ENCODE measurements around the gene TFR2.

Gene TFR2

DNA sequence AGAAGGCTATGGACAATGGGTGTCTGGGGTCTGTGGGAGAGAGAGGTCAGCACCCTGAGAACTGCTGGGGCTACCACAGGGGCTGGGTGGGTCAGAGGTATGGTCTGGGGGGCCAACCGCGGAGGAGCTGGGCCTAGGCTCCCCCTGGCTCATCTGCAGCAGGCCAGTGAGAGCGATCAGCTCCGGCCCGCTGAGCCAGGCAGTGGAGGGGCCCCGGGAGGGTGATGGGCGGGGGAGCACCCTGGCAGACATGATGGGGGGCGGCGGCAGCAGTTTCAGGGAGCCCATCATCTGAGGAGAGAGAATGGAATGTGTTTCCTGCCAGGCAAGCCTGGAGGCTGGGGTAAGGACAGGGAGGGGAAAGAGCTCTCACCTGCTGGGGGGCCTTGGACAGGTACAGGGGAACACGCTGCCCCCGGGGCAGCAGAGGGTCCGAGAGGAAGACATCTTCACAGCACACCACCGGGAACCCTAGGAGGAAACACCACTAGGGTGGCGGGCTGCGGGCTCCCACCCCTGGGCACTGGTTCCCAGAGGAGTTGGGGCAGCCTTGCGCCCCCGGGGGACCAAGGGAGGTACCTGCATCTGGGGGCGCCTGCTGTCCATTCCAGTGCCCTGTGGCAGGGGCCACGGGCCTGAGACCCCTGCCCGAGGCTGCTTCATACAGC, 68.9 kb downstream of the TFR2 start:
- DNase-seq (ENCODE audit: low read depth): no peak

DNA sequence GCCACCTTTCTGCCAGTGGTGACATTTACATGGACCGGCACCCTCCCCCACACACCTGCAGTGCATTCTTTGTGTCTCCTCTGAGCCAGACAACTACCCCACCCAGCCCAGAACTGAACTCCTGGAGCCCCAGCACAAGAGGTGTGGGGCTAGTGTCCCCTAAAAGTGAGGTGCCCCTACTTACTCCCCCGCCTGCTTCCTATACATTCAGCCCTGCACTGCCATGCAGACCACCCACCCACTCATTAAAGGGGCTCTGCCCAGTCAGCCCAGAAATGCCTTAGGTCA, 69.6 kb downstream of the TFR2 start:
- no peak for DNase-seq (ENCODE audit: low read depth)

DNA sequence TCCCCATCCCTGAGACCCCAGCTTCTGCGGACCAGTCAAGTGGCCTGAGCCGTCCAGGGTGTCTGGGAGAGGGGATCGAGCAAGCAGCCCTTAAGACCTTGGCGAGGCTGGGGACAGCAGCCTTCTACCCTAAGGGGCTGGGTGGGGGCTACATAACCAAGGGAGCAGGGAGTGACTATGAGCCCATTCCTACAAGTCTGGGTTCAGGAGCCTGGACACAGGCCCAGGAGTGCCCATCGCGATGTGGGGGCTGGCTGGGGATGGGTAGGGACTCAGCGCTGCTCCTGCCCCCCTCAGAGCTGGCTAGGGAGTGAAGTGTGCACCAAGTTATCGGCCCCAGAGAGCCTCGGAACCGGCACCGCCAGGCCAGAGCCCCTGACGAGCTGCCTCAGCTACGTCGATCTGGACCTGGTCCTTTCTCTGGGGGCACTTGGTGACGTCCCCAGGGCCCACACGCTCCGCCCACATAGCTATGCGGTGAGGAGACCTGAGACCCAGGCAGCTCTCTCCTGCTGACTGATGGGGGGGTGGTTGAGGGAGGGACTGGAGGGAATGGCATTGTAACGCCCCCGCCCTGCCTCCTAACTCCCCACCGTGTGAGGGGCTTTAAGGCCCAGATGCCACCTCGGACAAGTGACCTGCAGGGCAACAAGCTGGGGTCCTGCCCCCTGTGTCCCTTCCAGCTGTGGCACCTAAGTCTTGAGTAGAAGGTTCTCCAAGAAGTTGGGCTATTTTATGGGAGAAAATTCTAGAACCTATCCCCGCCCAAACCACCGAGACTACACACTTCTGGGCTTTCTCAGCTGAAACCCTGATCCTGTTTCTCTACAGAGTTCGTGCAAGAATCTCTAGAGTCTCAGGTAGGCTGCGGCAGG, 70.2 kb downstream of the TFR2 start:
- DNase-seq (ENCODE audit: low read depth): no peak

All from fibroblast of the conjunctiva (primary cell).